Ovary (tissue), 3 donors: ENCODE measurements around the gene XKR7.

Experiments
- EP300 ChIP-seq: sonication (generic); formaldehyde crosslinking; IDR thresholded peaks from one replicate; pipeline ENCODE4 v1.6.1; 2017; ENCODE audit warnings: antibody characterized with exemption
- POLR2A ChIP-seq: fragments of 450-650 bp; IDR thresholded peaks from one replicate; pipeline ENCODE4 v1.6.1; 2017; ENCODE audit warnings: antibody characterized with exemption, mild to moderate bottlenecking, moderate library complexity
- TF ChIP-seq, protein P1 (sequence below), 3 donors: fragments of 450-650 bp in 2 of 3; fragments of 200-600 bp in 1 of 3; IDR thresholded peaks; one replicate each; pipeline versions ENCODE4 v1.5.1 to v1.8.0; 2016 to 2022; ENCODE audit warnings: antibody characterized with exemption in 3 of 3, mild to moderate bottlenecking in 1 of 3
- donor health status: DM: no; HTN: no; CAD: no.

DNA sequence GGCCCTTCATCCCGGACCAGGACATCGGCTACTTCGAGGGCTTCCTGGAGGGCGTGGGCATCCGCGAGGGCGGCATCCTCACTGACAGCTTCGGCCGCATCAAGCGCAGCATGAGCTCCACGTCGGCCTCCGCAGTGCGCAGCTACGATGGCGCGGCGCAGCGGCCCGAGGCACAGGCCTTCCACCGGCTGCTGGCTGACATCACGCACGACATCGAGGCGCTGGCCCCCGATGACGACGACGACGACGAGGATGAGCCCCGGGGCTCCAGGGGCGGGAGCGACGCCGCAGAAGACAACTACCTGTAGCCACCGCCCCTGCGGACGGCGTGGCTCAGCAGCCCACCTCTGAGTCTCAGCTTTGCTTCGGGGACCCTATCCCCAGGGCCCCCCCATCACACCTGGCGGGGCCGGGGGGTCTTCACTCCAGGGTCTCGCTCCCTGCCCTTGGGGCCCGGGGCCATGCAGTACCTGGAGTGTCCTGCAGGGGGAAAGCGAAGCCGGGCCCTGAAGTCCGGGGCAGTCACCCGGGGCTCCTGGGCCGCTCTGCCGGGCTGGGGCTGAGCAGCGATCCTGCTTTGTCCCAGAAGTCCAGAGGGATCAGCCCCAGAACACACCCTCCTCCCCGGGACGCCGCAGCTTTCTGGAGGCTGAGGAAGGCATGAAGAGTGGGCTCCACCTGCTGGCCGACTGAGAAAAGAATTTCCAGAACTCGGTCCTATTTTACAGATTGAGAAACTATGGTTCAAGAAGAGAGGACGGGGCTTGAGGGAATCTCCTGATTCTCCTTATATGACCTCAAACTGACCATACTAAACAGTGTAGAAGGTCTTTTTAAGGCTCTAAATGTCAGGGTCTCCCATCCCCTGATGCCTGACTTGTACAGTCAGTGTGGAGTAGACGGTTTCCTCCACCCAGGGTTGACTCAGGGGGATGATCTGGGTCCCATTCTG is 63.3 kb downstream of the XKR7 start:
- TF ChIP-seq, protein P1, sequence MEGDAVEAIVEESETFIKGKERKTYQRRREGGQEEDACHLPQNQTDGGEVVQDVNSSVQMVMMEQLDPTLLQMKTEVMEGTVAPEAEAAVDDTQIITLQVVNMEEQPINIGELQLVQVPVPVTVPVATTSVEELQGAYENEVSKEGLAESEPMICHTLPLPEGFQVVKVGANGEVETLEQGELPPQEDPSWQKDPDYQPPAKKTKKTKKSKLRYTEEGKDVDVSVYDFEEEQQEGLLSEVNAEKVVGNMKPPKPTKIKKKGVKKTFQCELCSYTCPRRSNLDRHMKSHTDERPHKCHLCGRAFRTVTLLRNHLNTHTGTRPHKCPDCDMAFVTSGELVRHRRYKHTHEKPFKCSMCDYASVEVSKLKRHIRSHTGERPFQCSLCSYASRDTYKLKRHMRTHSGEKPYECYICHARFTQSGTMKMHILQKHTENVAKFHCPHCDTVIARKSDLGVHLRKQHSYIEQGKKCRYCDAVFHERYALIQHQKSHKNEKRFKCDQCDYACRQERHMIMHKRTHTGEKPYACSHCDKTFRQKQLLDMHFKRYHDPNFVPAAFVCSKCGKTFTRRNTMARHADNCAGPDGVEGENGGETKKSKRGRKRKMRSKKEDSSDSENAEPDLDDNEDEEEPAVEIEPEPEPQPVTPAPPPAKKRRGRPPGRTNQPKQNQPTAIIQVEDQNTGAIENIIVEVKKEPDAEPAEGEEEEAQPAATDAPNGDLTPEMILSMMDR (IDR thresholded peaks at IDR 0.05): peak; percentile 48 to 66 (median 62)
- TF ChIP-seq POLR2A: no peak
- no peak for TF ChIP-seq EP300
